Measurements from ENCODE around the gene NOP9.

DNA sequence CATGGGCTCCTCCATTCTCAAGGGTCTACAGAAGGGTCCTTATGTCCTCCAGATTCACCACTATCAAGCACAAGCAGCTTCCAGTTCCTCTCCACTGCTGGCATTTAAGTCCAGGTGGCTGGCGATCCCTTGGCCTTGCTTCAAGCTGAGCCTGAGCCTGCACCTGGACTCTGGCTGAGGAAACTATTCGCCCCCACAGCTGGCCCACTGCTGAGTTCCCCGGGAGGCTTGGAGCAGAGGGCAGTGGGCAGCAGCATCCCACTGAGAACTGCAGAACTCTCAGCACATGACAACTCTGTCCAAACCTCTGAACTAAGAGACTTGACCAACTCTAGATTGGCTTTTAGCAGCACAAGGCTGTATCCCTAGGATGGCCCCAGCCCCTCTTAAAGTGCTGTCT is 16.9 kb upstream of the NOP9 start:
- TF ChIP-seq, protein P1, sequence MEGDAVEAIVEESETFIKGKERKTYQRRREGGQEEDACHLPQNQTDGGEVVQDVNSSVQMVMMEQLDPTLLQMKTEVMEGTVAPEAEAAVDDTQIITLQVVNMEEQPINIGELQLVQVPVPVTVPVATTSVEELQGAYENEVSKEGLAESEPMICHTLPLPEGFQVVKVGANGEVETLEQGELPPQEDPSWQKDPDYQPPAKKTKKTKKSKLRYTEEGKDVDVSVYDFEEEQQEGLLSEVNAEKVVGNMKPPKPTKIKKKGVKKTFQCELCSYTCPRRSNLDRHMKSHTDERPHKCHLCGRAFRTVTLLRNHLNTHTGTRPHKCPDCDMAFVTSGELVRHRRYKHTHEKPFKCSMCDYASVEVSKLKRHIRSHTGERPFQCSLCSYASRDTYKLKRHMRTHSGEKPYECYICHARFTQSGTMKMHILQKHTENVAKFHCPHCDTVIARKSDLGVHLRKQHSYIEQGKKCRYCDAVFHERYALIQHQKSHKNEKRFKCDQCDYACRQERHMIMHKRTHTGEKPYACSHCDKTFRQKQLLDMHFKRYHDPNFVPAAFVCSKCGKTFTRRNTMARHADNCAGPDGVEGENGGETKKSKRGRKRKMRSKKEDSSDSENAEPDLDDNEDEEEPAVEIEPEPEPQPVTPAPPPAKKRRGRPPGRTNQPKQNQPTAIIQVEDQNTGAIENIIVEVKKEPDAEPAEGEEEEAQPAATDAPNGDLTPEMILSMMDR (IDR thresholded peaks at IDR 0.05 in 2 of 3, conservative IDR thresholded peaks at IDR 0.05 in 1 of 3; ENCODE audit: insufficient read depth in 2 of 3, low read depth in 1 of 3, low read length in 3 of 3) = no peak
- TF ChIP-seq FOXM1 (IDR thresholded peaks at IDR 0.05; ENCODE audit: low read depth) = no peak
- no peak for TF ChIP-seq FOXM1 (CRISPR knock-in tag; IDR thresholded peaks at IDR 0.05; ENCODE audit: low read depth)
- no peak for TF ChIP-seq POLR2AphosphoS5 (IDR thresholded peaks at IDR 0.05; ENCODE audit: control insufficient read depth, insufficient read depth, low read depth, low read length)
- TF ChIP-seq NR3C1 (CRISPR knock-in tag; IDR thresholded peaks at IDR 0.05) = no peak
